Activated T-helper 1 cell treated with anti-CD3 and anti-CD28 coated beads, Interleukin-12 subunit alpha, Interleukin-12 subunit beta, Interleukin-2, Interleukin-4 antibody, amounts not matched to agents 30 ng/mL and 10 ng/mL and 1 ng/mL, durations not matched to agents 14 hours and 24 hours and 36 hours (primary cell): Measurements from ENCODE around the gene SHPK. TPM values are rescaled to one million over a fixed set of nuclear protein-coding genes. Genes with fewer than 3 reads are reported as not detected.
A peak's percentile ranks its signal among the peaks of the same experiment; 100 is the strongest.

Experiments used
- DNase-seq: peaks from one replicate; pipeline ENCODE4 v3.0.0; 2021; ENCODE audit warnings: low spot score
- H3K27ac Mint-ChIP-seq: one replicate; pipeline ENCODE4 v1.8.0; 2021; ENCODE audit warnings: mild to moderate bottlenecking, mixed read lengths
- H3K27me3 Mint-ChIP-seq: one replicate; pipeline ENCODE4 v1.8.0; 2022; ENCODE audit warnings: mild to moderate bottlenecking, moderate library complexity, mixed read lengths; ENCODE audit not compliant: insufficient read depth
- H3K36me3 Mint-ChIP-seq: one replicate; pipeline ENCODE4 v1.8.0; 2021; ENCODE audit warnings: low read depth, mixed read lengths
- H3K4me1 Mint-ChIP-seq: one replicate; pipeline ENCODE4 v1.8.0; 2021; ENCODE audit warnings: low read depth, mixed read lengths
- H3K4me3 Mint-ChIP-seq: one replicate; pipeline ENCODE4 v1.8.0; 2021; ENCODE audit warnings: mild to moderate bottlenecking, moderate library complexity, mixed read lengths
- H3K9me3 Mint-ChIP-seq: one replicate; pipeline ENCODE4 v1.8.0; 2021; ENCODE audit warnings: mixed read lengths
- intact Hi-C: fragments of 100-400 bp; cut with micrococcal nuclease; formaldehyde crosslinking; loops from one replicate; pipeline ENCODE4 v1.15.1; 2024
- total RNA-seq: library from RNA; stranded (reverse); gene quantifications from 2 replicates; pipeline ENCODE4 v1.2.3, GENCODE V29; 2022

The SHPK gene
- total RNA-seq, 1 donor from 2014 or later: 20.0 TPM

DNA sequence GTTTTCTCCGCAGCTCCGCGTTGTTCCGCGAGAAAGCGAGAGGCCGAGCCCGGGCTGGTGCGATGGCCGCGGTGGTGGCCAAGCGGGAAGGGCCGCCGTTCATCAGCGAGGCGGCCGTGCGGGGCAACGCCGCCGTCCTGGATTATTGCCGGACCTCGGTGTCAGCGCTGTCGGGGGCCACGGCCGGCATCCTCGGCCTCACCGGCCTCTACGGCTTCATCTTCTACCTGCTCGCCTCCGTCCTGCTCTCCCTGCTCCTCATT, 33.0 kb upstream of the SHPK start:
- DNase-seq: no peak
- Mint-ChIP-seq H3K36me3 (peaks cover 19% of the 10 kb centered on the region), H3K27me3 (peaks cover 2% of the 10 kb centered on the region), H3K4me3 (peak overlapping the region; percentile 98), H3K4me1 (peaks cover 21% of the 10 kb centered on the region), H3K27ac (peak overlapping the region; percentile 97), H3K9me3 (no peaks in the 10 kb centered on the region)
- intact Hi-C loops: loop anchor here (2.0 to 5.0 kb wide), 2 partner anchors 26 to 223 kb away; partner anchors contain the start of gene CAMKK1

- Mint-ChIP-seq H3K4me1 (peaks cover 21% of the 10 kb centered on the region), H3K36me3 (peaks cover 20% of the 10 kb centered on the region), H3K27me3 (peaks cover 2% of the 10 kb centered on the region), H3K4me3 (peak within 1 kb of the TSS; percentile 98), H3K9me3 (no peaks in the 10 kb centered on the region), H3K27ac (peak within 1 kb of the TSS; percentile 97)
- DNase-seq: peak; percentile 100
- intact Hi-C loops: loop anchor here (1.0 to 5.0 kb wide), 8 partner anchors 26 to 224 kb away; partner anchors contain the start of genes CAMKK1, CTNS, HASPIN and NCBP3
Observed at GRCh38 chr17:3668279-3669084, 32.4 kb upstream of the SHPK start, which contains the start of the genes EMC6 and TAX1BP3. Gene EMC6 (plus strand): TSS chr17:3668812. CDS start chr17:3669147, 335 bp downstream. Gene TAX1BP3 (minus strand): TSS chr17:3668578. CDS start chr17:3668526, 52 bp downstream.

- peaks cover 2% of the 10 kb centered on the region for H3K27me3 Mint-ChIP-seq
- DNase-seq: peak; percentile 19
- H3K9me3 Mint-ChIP-seq: no peaks in the 10 kb centered on the region
- peak overlapping the region; percentile 98 for H3K4me3 Mint-ChIP-seq
- intact Hi-C loops: loop anchor here (1.0 to 5.0 kb wide), 8 partner anchors 27 to 225 kb away; partner anchors contain the start of genes CAMKK1, CTNS, HASPIN and NCBP3
- peaks cover 21% of the 10 kb centered on the region for H3K4me1 Mint-ChIP-seq
- peak overlapping the region; percentile 63 for H3K27ac Mint-ChIP-seq
- peaks cover 17% of the 10 kb centered on the region for H3K36me3 Mint-ChIP-seq
Observed at GRCh38 chr17:3667366-3668278, 31.6 kb upstream of the SHPK start.

DNA sequence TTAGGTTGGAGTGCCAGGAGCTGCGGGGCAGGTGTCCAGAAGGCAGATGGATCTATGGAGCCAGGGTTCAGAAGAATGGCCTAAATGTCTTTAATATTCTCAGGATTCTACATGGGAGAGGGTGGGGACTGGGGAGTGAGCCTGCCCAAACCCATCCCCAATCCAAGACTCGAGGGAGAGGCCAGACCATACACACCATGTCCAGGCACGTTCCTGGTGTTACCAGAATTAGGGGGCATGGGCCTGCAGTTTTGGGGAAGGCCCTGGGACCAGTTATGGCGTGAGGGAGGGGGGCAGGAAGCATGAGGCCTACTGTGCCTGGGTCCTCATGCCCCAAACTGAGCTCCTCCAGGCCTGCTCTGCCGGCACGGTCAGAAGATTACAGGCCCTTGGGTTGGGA, 30.5 kb upstream of the SHPK start:
- Mint-ChIP-seq H3K9me3 (no peaks in the 10 kb centered on the region), H3K27me3 (peaks cover 2% of the 10 kb centered on the region), H3K4me1 (peaks cover 21% of the 10 kb centered on the region), H3K36me3 (peaks cover 14% of the 10 kb centered on the region), H3K4me3 (peak overlapping the region; percentile 85), H3K27ac (no peak overlapping the region)
- no peak for DNase-seq
- intact Hi-C loops: loop anchor here (5.0 kb wide), 1 partner anchor 226 kb away; the partner anchor contains the start of gene CAMKK1

DNA sequence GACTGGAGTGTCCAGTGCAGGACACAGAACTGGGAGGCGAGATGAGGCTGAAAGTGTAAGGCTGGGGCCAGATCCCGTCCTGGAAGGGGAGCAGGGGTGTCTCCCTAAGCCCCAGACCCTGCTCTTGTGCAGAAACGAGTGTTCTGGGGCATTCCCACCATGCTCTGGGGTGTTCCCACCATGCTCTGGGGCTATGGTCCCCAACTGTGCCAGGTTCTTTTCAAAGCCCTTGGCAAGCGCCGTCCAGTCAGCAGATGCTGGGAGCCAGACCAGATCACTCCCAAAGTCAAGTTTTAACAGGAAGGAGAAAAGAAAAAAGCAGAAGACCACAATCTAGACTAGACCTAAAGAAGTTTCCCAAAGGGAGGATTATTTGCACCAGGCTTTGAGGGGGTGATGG, 29.8 kb upstream of the SHPK start:
- intact Hi-C loops: loop anchor here (5.0 kb wide), 1 partner anchor 226 kb away; the partner anchor contains the start of gene CAMKK1
- Mint-ChIP-seq H3K4me1 (peaks cover 21% of the 10 kb centered on the region), H3K36me3 (peaks cover 14% of the 10 kb centered on the region), H3K27ac (no peak overlapping the region), H3K4me3 (peak overlapping the region; percentile 85), H3K27me3 (peaks cover 2% of the 10 kb centered on the region), H3K9me3 (no peaks in the 10 kb centered on the region)
- no peak for DNase-seq

GRCh38 chr17:3663102-3664011, 27.3 kb upstream of the SHPK start:
- H3K27ac Mint-ChIP-seq: no peak overlapping the region
- H3K9me3 Mint-ChIP-seq: no peaks in the 10 kb centered on the region
- intact Hi-C loops: no loop called here
- no peaks in the 10 kb centered on the region for H3K27me3 Mint-ChIP-seq
- H3K4me1 Mint-ChIP-seq: peaks cover 15% of the 10 kb centered on the region
- DNase-seq: no peak
- no peak overlapping the region for H3K4me3 Mint-ChIP-seq
- peaks cover 5% of the 10 kb centered on the region for H3K36me3 Mint-ChIP-seq

- Mint-ChIP-seq H3K4me3 (no peak overlapping the region), H3K4me1 (no peaks in the 10 kb centered on the region), H3K27ac (no peak overlapping the region), H3K36me3 (peaks cover 6% of the 10 kb centered on the region), H3K9me3 (no peaks in the 10 kb centered on the region), H3K27me3 (no peaks in the 10 kb centered on the region)
- no peak for DNase-seq
- intact Hi-C loops: no loop called here
Observed at GRCh38 chr17:3660311-3660891, 24.4 kb upstream of the SHPK start.

- no peak overlapping the region for H3K4me3 Mint-ChIP-seq
- H3K36me3 Mint-ChIP-seq: peaks cover 3% of the 10 kb centered on the region
- H3K27me3 Mint-ChIP-seq: no peaks in the 10 kb centered on the region
- H3K9me3 Mint-ChIP-seq: no peaks in the 10 kb centered on the region
- intact Hi-C loops: no loop called here
- H3K27ac Mint-ChIP-seq: no peak overlapping the region
- DNase-seq: no peak
- no peaks in the 10 kb centered on the region for H3K4me1 Mint-ChIP-seq
Observed at GRCh38 chr17:3659541-3660111, 23.6 kb upstream of the SHPK start.

GRCh38 chr17:3658784-3659449, 22.9 kb upstream of the SHPK start:
- Mint-ChIP-seq H3K27me3 (no peaks in the 10 kb centered on the region), H3K36me3 (peaks cover 1% of the 10 kb centered on the region), H3K9me3 (no peaks in the 10 kb centered on the region), H3K4me3 (no peak overlapping the region), H3K27ac (no peak overlapping the region), H3K4me1 (no peaks in the 10 kb centered on the region)
- intact Hi-C loops: no loop called here
- DNase-seq: no peak

DNA sequence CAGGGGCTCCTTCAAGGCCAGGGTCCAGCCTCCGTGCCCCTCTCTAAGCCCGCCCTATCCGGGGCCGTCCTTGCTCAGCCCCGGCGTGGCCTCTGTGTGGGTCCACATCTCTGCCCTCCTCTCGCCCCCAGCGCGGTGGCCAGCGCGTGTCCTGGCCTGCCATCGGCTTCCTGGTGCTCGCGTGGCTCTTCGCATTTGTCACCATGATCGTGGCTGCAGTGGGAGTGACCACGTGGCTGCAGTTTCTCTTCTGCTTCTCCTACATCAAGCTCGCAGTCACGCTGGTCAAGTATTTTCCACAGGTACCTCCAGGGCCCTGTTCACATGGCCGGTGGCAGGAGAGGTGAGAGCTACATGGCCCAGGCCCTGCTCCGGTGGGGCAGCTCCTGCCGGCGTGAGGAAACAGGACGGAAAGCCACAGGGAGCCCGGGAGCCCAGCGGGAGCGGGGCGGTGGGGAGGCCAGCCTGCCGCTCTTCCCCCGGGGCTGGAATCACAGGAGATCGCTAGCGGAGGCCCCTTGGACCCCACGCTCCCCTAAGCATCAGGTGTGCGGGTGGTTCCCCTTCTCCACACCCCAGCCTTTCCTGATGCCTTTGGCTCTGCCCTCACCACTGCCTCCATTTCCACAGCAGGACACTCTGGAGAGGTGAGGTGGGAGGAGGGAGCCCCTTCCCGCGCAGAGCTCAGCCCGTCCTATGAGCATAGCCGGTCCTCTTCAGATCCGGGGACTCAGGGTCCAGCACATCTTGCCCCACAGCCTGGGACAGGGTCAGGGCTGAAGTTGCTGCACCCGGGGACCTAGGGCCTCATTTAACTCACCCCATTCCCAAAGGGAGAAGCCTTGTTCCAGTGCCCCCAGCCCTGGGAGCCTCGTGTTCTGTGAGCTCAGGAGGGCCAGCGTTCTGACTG, 22.1 kb upstream of the SHPK start:
- H3K27ac Mint-ChIP-seq: no peak overlapping the region
- no peak for DNase-seq
- no peak overlapping the region for H3K4me3 Mint-ChIP-seq

GRCh38 chr17:3657588-3657869, 21.5 kb upstream of the SHPK start:
- intact Hi-C loops: no loop called here
- Mint-ChIP-seq H3K9me3 (no peaks in the 10 kb centered on the region), H3K27ac (no peak overlapping the region)

More for the DNA sequence above, 22.1 kb upstream of the SHPK start:
- H3K36me3 Mint-ChIP-seq: peaks cover 1% of the 10 kb centered on the region
- H3K27me3 Mint-ChIP-seq: no peaks in the 10 kb centered on the region
- intact Hi-C loops: no loop called here
- H3K4me1 Mint-ChIP-seq: no peaks in the 10 kb centered on the region
- no peaks in the 10 kb centered on the region for H3K9me3 Mint-ChIP-seq

More at GRCh38 chr17:3657588-3657869, 21.5 kb upstream of the SHPK start:
- Mint-ChIP-seq H3K36me3 (peaks cover 1% of the 10 kb centered on the region), H3K4me1 (no peaks in the 10 kb centered on the region), H3K4me3 (no peak overlapping the region), H3K27me3 (no peaks in the 10 kb centered on the region)
- no peak for DNase-seq
